OCI-LY1 (cell line): ENCODE data around the gene TBC1D30.

Experiments used
- CTCF ChIP-seq: fragments of 200-600 bp; sonication (generic), shearing (Covaris generic); IDR thresholded peaks from 2 replicates; pipeline ENCODE4 v1.5.1; 2017; ENCODE audit warnings: mild to moderate bottlenecking, antibody characterized with exemption, low read length, moderate library complexity, mixed read lengths
- EZH2 ChIP-seq: fragments of 200-600 bp; sonication (generic), shearing (Covaris generic); IDR thresholded peaks from 2 replicates; pipeline ENCODE4 v1.8.0; 2017; ENCODE audit warnings: borderline replicate concordance, mixed run types, mild to moderate bottlenecking, antibody characterized with exemption, low read length, moderate library complexity, mixed read lengths

- TF ChIP-seq EZH2 (no peak), CTCF (no peak)
Measured at GRCh38 chr12:64903479-64904152, 79.2 kb downstream of the TBC1D30 start.
